Measurements from ENCODE around the gene COL23A1.

- TF ChIP-seq EZH2 (IDR thresholded peaks at IDR 0.05; ENCODE audit: borderline replicate concordance) (no peak), CTCF (IDR thresholded peaks at IDR 0.05; ENCODE audit: poor library complexity) (no peak)
Observed at GRCh38 chr5:178207917-178208280, 382.3 kb downstream of the COL23A1 start.

Measured in hepatocyte (in vitro differentiated cells).